Transverse colon (tissue), 4 donors: ENCODE results near the gene BIRC6. TPM values are rescaled to one million over a fixed set of nuclear protein-coding genes. Genes with fewer than 3 reads are reported as not detected.
"Not testable (repeated sequence)": the region's sequence is repeated elsewhere in the genome, so short reads cannot be mapped to it uniquely, and the experiment has no call there.

Experiments
- DNase-seq: peaks from one replicate; pipeline ENCODE4 v3.0.0-alpha.2; 2019
- H3K27ac ChIP-seq, 4 donors: fragments of 200-600 bp; sonication (generic); 2 replicates each; pipeline ENCODE4 v1.5.1; 2016 to 2018; ENCODE audit warnings: inconsistent platforms in 4 of 4
- H3K27me3 ChIP-seq: fragments of 200-600 bp; sonication (generic); 2 replicates; pipeline ENCODE4 v1.5.1; 2017; ENCODE audit warnings: inconsistent platforms
- H3K36me3 ChIP-seq, 4 donors: fragments of 200-600 bp; sonication (generic); 2 replicates each; pipeline ENCODE4 v1.5.1; 2017 to 2019; ENCODE audit warnings: inconsistent platforms in 4 of 4
- H3K4me1 ChIP-seq, 4 donors: fragments of 200-600 bp; sonication (generic); 2 replicates each; pipeline ENCODE4 v1.5.1; 2017 to 2020; ENCODE audit warnings: inconsistent platforms in 4 of 4
- H3K4me3 ChIP-seq, 4 donors: fragments of 200-600 bp; sonication (generic); 1 replicate in 1 of 4; 2 replicates in 3 of 4; pipeline versions ENCODE4 v1.5.1 to v1.6.1; 2017 to 2019; ENCODE audit warnings: inconsistent platforms in 4 of 4
- H3K9me3 ChIP-seq, 2 donors: fragments of 200-600 bp; sonication (generic); 2 replicates each; pipeline ENCODE4 v1.5.1; 2017 to 2019; ENCODE audit warnings: inconsistent platforms in 2 of 2
- EP300 ChIP-seq: sonication (generic); formaldehyde crosslinking; IDR thresholded peaks from one replicate; pipeline ENCODE4 v1.6.1; 2017; ENCODE audit warnings: antibody characterized with exemption, low read depth
- POLR2A ChIP-seq: fragments of 450-650 bp; IDR thresholded peaks from one replicate; pipeline ENCODE4 v1.6.1; 2016; ENCODE audit warnings: antibody characterized with exemption, mild to moderate bottlenecking, moderate library complexity
- POLR2AphosphoS5 ChIP-seq, 3 donors: sonication (generic); formaldehyde crosslinking; IDR thresholded peaks; one replicate each; pipeline ENCODE4 v1.6.1; 2016; ENCODE audit warnings: antibody characterized with exemption in 3 of 3
- WGBS, 2 donors: methylation state at CpG; one replicate each; pipeline ENCODE4 v1.1.5; 2018; ENCODE audit warnings: low coverage in 1 of 2; 5-methylcytosine and 5-hydroxymethylcytosine counted together
- in situ Hi-C, 4 donors: fragments of 200-750 bp; cut with MboI; loops; one replicate each; pipeline versions ENCODE4 v1.15.0 to v1.15.1; 2017; ENCODE audit warnings: low sequenced_read_pairs in 3 of 4, low pct_ligation_motif_present in 1 of 4, low pct_unique_long_range_greater_than_20kb in 1 of 4
- intact Hi-C: fragments of 100-400 bp; cut with DNase I; formaldehyde crosslinking; loops from one replicate; pipeline ENCODE4 v1.15.1; 2023; ENCODE audit warnings: low total_unique reads
- total RNA-seq, 4 donors: library from RNA; depleted of rRNA; stranded (reverse); fragments of >200 nt; gene quantifications; one replicate each; pipeline ENCODE4 v1.1.0, GENCODE V29; 2016
- TF ChIP-seq, protein P1 (sequence below), 5 experiments: fragments of 200-600 bp in 3 of 5; fragments of 450-650 bp in 2 of 5; sonication (generic) in 3 of 5; IDR thresholded peaks; 1 replicate in 2 of 5; 2 replicates in 3 of 5; pipeline ENCODE4 v1.5.1; 2016 to 2017; ENCODE audit warnings: antibody characterized with exemption in 5 of 5, inconsistent platforms in 3 of 5, mild to moderate bottlenecking in 2 of 5, moderate library complexity in 1 of 5

BIRC6 gene
- total RNA-seq, 4 donors from 2014 or later, result 131 to 337 (median 219) TPM

GRCh38 chr2:32523686-32524085 lies 166.9 kb downstream of the BIRC6 start:
- no peak overlapping the region for H3K4me3 ChIP-seq
- 87 to 89% methylated on average over 5 to 6 of the region's 6 CpGs for WGBS, 2 donors
- no peak overlapping the region for H3K27ac ChIP-seq
- H3K4me1 ChIP-seq, result no peaks in the 10 kb centered on the region
- H3K36me3 ChIP-seq, result peaks cover 0 to 55% (median 18%) of the 10 kb centered on the region in 4 donors
- TF ChIP-seq POLR2AphosphoS5 (IDR thresholded peaks at IDR 0.05), result no peak
- TF ChIP-seq, protein P1, sequence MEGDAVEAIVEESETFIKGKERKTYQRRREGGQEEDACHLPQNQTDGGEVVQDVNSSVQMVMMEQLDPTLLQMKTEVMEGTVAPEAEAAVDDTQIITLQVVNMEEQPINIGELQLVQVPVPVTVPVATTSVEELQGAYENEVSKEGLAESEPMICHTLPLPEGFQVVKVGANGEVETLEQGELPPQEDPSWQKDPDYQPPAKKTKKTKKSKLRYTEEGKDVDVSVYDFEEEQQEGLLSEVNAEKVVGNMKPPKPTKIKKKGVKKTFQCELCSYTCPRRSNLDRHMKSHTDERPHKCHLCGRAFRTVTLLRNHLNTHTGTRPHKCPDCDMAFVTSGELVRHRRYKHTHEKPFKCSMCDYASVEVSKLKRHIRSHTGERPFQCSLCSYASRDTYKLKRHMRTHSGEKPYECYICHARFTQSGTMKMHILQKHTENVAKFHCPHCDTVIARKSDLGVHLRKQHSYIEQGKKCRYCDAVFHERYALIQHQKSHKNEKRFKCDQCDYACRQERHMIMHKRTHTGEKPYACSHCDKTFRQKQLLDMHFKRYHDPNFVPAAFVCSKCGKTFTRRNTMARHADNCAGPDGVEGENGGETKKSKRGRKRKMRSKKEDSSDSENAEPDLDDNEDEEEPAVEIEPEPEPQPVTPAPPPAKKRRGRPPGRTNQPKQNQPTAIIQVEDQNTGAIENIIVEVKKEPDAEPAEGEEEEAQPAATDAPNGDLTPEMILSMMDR (IDR thresholded peaks at IDR 0.05), result no peak
- no peak for TF ChIP-seq POLR2A
- no peak for TF ChIP-seq EP300
- DNase-seq, result no peak
- H3K27me3 ChIP-seq, result no peaks in the 10 kb centered on the region
- in situ Hi-C loops (no loop called here), intact Hi-C loops (no loop called here)
- no peaks in the 10 kb centered on the region for H3K9me3 ChIP-seq

- peaks cover 0 to 39% (median 7%) of the 10 kb centered on the region in 4 donors for H3K36me3 ChIP-seq
- intact Hi-C loops (no loop called here), in situ Hi-C loops (no loop called here)
- no peak overlapping the region for H3K4me3 ChIP-seq
- TF ChIP-seq POLR2AphosphoS5 (IDR thresholded peaks at IDR 0.05) (no peak), EP300 (no peak), POLR2A (no peak)
- TF ChIP-seq, protein P1 (IDR thresholded peaks at IDR 0.05), result no peak
- 91 to 100% methylated on average over 2 of the region's 2 CpGs for WGBS, 2 donors
- no peak for DNase-seq
- no peak overlapping the region for H3K27ac ChIP-seq
- no peaks in the 10 kb centered on the region for H3K27me3 ChIP-seq
- H3K4me1 ChIP-seq, result no peaks in the 10 kb centered on the region
- no peaks in the 10 kb centered on the region for H3K9me3 ChIP-seq
These were observed 175.5 kb downstream of the BIRC6 start for GRCh38 chr2:32532341-32532740.

DNA sequence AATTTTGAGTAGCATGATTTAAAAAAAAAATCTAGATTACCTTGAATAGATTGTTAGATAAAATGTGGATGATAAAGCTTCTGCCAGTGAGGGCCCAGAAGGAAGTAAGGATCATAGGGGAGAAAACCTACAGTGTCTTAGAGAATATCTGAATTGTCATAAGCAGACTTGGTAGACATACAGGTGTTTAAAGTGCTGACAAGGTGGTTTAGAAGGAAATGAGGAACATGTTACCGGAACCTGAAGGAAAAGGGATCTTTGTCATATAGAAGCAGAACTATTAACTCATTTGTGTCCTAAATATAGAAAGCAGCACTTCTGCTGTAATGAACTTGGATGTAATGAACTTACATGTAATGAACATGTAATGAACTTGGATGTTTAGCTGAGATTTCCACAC lies 176.1 kb downstream of the BIRC6 start:
- Histone ChIP-seq H3K4me1 (no peaks in the 10 kb centered on the region), H3K36me3 (peaks cover 0 to 40% (median 6%) of the 10 kb centered on the region in 4 donors), H3K4me3 (no peak overlapping the region), H3K9me3 (no peaks in the 10 kb centered on the region), H3K27me3 (no peaks in the 10 kb centered on the region), H3K27ac (no peak overlapping the region)
- WGBS, 2 donors, result 87 to 100% methylated on average over 1 of the region's 1 CpG
- in situ Hi-C loops (no loop called here), intact Hi-C loops (no loop called here)
- no peak for DNase-seq
- TF ChIP-seq, protein P1 (IDR thresholded peaks at IDR 0.05), result no peak

DNA sequence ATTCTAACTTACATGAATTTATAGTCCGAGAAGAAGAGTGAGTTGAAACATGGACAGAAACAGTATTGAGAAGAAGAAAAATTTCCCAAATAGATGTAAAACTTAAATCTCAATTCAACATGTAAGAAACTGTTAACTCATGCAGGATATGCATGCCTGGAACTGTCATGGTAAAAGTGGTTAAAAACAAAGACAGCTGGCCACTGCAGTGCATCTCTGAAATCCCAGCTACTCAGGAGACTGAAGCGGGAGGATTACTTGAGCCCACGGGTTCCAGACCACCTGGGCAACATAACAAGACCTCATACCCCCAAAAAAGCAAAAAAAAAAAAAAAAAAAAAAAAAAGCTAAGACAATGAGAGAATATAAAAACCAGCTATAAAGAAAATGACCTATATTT lies 178.0 kb downstream of the BIRC6 start:
- in situ Hi-C loops, result no loop called here
- H3K36me3 ChIP-seq, result peaks cover 0 to 38% (median 6%) of the 10 kb centered on the region in 4 donors
- no peak for TF ChIP-seq EP300

DNA sequence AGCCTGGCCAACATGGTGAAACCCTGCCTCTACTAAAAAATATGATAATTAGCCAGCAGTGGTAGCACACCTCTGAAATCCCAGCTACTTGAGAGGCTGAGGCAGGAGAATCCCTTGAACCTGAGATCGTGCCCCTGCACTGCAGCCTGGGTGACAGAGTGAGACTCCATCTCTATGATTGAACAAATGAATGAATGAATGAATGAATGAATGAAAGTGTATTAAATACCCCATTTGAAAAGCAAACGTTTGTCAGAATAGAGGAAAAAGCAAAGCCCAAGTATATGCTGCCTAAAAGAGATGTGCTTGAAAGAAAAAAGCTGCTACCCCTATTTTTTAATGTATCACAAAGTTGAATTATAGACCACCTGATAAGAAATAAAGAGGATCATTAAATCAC lies 181.9 kb downstream of the BIRC6 start:
- no peaks in the 10 kb centered on the region for H3K4me1 ChIP-seq
- in situ Hi-C loops, result no loop called here
- 96 to 100% methylated on average over 1 to 2 of the region's 2 CpGs for WGBS, 2 donors
- no peak for DNase-seq
- TF ChIP-seq, protein P1 (IDR thresholded peaks at IDR 0.05), result no peak
- no peak for TF ChIP-seq EP300
- TF ChIP-seq POLR2A, result no peak
- no peak for TF ChIP-seq POLR2AphosphoS5 (IDR thresholded peaks at IDR 0.05)
- H3K27me3 ChIP-seq, result no peaks in the 10 kb centered on the region
- intact Hi-C loops, result no loop called here
- no peaks in the 10 kb centered on the region for H3K9me3 ChIP-seq
- H3K4me3 ChIP-seq, result no peak overlapping the region
- H3K27ac ChIP-seq, result no peak overlapping the region
- peaks cover 0 to 18% (median 0%) of the 10 kb centered on the region in 4 donors for H3K36me3 ChIP-seq

More for the DNA sequence above, 178.0 kb downstream of the BIRC6 start:
- 86 to 97% methylated on average over 3 of the region's 3 CpGs for WGBS, 2 donors
- Histone ChIP-seq H3K4me3 (no peak overlapping the region), H3K4me1 (no peaks in the 10 kb centered on the region), H3K9me3 (no peaks in the 10 kb centered on the region), H3K27ac (no peak overlapping the region), H3K27me3 (no peaks in the 10 kb centered on the region)
- intact Hi-C loops, result no loop called here
- DNase-seq, result no peak

DNA sequence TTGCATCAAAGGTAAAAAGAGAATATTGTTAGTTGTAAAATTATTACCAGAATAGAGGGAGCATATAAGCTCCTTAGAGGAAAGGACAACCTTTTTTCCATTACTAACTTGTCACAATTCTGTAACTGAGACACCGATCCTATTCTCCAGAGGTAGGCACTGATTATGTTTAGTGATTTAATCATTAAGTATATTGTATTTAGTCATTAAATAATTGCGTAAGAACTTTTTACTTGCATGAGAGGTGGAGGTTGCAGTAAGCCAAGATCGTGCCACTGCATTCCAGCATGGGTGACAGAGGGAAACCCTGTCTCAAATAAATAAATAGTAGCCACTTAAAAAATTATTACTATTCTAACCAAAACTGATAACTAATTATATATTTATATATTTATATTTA lies 195.7 kb downstream of the BIRC6 start:
- H3K27ac ChIP-seq, H3K4me1 ChIP-seq, in situ Hi-C loops, intact Hi-C loops, DNase-seq, H3K4me3 ChIP-seq, H3K9me3 ChIP-seq, H3K27me3 ChIP-seq: not testable (repeated sequence)
- peaks cover 0 to 15% (median 6%) of the 10 kb centered on the region in 4 donors for H3K36me3 ChIP-seq
- WGBS, 2 donors, result 81 to 90% methylated on average over 3 of the region's 3 CpGs
